GM20431 (cell line): ENCODE data around the gene TNNI3K.

ENCODE experiments used
- in situ Hi-C: fragments of 300-500 bp; cut with MseI, MboI; formaldehyde crosslinking; loops from one replicate; pipeline ENCODE4 v1.15.0; 2020; ENCODE audit warnings: low sequenced_read_pairs; ENCODE audit not compliant: unreplicated experiment

TNNI3K gene

DNA sequence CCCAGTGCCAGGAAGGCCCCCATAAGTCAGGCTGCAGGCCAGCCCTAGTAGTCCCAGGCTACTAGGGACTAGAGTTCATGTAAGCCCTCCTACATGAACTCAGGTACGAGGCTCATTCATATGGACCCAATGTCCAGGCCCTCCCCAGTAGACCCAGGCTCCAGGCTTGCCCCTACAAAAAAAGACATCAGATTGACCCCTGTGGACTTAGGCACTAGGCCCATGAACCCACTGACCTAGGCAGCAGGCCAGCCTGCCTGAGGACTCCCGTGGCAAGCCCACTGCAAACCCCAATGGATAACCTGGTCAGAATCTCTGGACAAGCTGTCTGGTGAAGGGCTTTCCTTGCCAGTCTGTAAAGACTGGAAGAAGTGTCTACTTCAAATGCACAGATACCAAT is 51.2 kb downstream of the TNNI3K start:
- in situ Hi-C loops, result no loop called here

GRCh38 chr1:74314438-74314837 is 79.3 kb downstream of the TNNI3K start:
- in situ Hi-C loops, result no loop called here

DNA sequence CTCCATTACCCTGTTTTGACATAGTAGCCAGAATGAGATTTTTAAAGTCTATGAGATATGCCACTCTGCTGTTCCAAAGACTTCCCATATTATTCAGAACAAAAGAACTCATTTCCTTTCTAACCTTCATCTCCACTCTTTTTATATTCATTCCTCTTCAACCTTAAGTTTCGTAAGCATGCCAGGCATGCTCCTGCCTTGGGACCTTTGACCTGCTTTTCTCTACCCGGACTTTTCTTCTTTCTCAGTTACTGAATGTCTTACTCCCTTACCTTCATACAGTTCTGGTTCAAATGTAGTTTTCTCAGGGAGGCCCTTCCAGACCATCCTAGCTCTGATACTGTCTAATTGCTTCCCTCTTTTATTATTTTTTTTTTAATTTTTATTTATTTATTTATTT is 81.1 kb downstream of the TNNI3K start:
- in situ Hi-C loops, result no loop called here

GRCh38 chr1:74317663-74318062 is 82.5 kb downstream of the TNNI3K start:
- in situ Hi-C loops, result no loop called here

DNA sequence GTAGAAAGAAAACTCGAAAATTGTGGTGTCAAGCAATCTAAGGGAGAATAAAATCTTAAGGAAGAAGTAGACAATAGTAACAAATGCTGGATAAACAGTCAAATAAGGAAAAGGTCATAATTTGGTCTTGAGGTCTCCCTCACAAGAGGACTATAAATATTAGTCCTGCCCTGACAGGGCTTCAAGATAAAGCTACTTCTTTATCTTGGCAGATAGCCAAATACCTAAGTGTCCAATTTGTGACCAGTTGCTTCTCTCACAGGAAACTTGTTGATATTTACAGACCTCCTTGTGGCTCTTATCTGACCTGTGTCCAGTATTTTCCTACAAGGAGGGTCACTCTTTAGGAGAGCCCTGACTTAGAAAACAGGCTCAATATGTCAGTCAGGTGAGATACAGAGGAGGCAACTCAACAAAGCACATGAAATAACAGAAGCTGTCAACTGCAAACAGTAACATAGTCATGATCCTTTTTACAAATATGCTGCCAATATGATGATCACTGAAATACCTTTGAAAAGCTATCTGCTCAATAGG is 88.8 kb downstream of the TNNI3K start:
- in situ Hi-C loops, result no loop called here

DNA sequence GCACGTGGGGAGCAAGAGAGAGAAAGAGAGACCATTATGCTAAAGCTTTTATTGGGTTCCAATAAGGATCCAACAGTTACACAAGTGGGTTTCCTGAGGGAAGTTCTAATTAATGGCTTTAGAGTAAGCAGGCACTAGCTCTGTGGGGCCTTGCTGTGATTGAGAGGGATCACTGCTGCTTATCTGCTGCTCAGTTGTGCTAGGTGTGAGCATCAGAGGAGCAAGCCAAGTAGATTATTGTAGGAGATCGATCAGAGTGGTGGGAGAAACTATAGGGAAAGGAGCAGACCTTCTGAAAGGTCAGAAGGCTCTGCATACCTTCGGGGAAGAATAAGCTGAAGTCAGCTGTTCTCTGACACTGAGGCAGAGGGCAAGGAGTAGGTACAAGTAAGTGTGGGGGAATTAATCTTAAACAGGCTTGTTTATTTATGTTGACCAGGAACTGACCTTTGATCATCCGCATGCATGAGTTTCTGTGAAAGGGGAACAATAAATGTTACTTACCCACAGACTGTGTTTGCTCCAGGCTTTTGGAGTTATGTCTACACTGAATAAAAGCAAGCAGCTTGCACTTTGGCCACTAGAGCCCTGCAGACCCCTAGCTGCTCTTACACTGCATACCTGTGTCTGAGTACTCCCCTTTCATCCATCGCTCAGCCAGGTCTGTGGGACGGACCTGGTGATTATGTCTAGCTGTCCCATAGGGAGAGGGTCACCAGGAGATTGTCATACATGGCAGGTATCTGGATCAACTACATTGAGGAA is 89.7 kb downstream of the TNNI3K start:
- in situ Hi-C loops, result no loop called here

DNA sequence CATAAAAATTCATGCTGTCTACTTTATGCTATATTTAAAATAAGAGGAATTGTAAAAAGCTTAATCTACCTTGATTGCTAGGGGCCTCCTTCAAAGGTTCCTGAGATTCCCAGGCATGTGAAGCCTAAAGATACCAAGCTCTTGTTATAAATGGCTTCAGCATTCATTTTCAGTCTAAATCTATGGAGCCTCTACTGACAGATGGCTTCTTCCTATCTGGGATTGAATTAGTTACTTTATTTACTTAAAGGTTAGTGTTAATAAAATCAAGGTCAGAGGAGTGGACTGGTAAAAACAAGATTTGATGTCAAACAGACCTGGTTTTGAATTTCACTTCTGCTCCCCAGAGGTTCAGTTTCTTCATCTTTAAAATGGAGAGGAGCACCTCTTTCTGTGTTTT is 93.7 kb downstream of the TNNI3K start:
- in situ Hi-C loops, result no loop called here

DNA sequence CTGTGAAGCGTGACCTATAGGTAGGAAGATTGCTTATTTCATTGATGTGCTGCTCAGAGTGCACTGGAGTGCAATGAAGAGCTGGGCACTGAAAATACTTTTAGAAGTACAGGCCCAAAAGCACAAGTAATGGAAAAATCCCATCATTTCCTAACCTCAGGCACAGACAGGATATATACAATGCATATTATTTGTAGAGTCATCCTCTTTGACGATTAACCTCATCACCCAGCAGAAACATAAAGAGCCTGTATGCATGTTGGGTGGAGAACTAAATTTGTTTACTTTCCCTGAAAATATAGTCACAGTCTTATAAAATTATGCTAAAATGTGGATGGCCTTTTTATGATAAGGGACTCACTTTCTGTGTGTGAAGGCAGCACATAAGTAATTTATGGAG is 98.1 kb downstream of the TNNI3K start:
- in situ Hi-C loops, result no loop called here

DNA sequence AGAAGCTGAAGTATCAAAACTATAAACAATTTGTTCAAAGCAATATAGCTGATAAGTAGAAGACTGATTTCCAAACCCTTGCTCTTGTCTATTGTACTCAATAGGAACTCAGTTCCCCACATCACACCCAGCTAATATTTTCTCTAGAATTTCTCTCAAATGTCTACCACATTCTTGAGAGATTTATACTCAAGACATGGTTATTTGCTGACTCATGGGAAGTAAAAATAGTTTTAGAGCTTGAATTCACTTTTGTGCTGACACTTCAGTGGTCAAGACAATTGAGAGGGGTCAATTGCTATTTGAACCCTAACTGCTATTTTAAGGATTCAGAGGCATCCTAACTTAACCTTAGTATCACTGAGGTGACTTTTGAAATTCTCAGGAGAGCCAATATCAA is 99.0 kb downstream of the TNNI3K start:
- in situ Hi-C loops, result no loop called here

DNA sequence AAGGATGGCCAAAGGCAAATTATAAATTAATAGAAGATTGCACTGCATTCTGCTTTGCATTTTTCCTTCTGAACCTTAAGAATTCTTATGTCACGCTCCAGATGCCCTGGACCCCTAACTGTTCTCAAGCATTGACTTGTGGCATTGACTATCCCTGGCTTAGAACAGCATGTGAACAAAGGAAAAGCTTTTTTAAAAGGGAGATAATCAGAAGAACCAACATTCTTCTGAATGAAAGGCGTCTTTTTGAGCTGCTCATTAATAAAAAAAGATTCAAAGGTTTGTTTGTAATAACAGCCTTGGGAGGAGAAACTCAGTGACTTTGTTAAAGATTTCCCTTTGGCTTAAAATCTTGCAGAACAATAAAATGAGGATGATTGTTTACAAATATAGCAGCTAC is 105.5 kb downstream of the TNNI3K start:
- in situ Hi-C loops, result no loop called here

GRCh38 chr1:74341702-74342339 is 106.6 kb downstream of the TNNI3K start:
- in situ Hi-C loops, result no loop called here

- in situ Hi-C loops, result no loop called here
Observed at GRCh38 chr1:74343216-74343615, 108.0 kb downstream of the TNNI3K start.

DNA sequence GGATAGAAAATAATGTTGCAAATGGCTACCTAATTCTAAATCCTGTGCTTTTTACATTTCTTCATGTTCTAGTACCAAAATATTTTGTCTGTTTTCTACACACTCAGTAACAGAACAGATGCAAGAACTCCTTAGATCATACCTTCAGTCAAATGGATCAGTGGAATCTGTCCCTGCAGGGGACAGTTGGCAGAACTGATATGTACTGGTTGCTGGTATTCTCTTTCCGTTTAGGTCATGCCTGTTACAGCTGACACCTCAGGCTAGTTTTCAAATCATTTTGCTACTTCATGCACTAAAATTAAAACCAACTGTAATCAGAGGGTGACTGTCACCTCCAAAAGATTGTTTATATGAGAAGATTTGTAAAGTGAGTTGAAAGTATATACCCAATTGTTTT is 109.2 kb downstream of the TNNI3K start:
- in situ Hi-C loops, result no loop called here

DNA sequence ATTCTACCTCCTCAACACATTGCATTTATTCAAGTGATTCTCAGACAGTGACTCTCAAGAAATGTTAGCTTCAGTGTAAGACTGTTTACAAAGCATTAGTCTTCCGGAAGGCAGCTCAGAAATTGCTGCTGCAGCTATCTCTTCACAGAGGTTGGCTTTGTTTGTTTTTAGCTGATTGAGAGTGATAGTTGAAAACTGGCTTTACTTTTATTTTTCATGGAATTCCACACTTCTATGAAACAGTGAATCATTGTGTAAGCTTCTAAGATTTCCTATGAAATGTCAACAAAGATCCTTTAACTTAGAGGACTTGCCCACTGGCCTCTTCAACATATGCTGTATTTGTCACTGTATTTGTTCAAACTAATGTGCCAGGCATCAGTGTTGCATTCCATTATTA is 121.3 kb downstream of the TNNI3K start:
- in situ Hi-C loops, result no loop called here

DNA sequence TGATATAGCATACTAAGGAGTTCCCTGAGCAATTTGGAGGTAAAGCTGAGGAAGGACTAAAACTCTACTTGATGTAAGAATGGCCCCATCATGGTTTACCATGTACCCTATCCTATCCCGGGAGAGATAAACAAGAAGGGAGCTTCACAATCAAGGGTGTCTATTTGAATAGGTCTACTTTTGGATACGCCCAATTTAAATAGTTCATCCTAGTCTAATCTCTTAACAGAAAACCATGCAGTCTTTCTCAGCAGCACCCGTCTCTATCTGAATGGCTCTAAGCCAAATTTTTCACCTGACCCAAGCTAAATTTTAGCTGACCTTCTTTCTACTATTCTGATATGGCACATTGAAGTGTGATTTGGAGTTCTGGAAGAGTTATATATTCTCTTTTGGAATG is 122.0 kb downstream of the TNNI3K start:
- in situ Hi-C loops, result no loop called here

DNA sequence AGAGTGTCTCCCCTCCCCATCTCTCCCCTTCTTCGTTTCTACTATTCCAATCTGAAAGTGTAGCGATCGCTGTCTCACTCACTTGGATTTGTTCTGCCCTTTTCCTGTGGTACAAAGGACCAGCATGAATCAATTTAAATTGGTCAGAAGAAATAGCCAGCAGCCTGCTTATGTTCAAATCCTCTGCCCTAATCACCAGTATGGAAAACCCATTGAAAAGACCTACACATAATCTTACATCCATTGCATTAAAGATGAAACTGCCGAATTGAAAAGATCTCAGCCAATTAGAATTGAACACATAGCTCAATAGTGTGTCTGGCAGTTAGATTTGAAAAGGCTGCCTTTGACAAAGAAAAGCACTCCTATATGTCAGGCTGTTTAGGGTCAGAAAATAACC is 122.6 kb downstream of the TNNI3K start:
- in situ Hi-C loops, result no loop called here

DNA sequence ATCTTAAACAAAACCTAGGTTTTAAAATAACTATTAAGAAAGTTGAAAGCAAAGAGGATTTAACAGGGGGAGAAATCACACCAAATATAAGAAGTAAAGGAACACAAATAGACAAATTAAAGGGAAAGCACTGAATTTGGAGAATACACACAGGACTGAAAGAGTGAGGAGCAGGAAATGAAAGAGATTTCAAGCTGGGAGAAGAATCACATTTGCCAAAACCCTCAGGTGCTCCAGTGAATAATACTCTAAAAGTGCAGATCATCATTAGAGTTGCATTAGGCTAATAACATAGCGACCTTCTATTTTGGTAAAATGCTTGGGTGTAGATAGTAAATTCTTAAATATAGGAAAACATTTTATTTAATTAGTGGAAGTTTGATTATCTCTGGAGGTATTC is 127.5 kb downstream of the TNNI3K start:
- in situ Hi-C loops, result no loop called here

- in situ Hi-C loops, result no loop called here
Observed at GRCh38 chr1:74363220-74363619, 128.0 kb downstream of the TNNI3K start.

DNA sequence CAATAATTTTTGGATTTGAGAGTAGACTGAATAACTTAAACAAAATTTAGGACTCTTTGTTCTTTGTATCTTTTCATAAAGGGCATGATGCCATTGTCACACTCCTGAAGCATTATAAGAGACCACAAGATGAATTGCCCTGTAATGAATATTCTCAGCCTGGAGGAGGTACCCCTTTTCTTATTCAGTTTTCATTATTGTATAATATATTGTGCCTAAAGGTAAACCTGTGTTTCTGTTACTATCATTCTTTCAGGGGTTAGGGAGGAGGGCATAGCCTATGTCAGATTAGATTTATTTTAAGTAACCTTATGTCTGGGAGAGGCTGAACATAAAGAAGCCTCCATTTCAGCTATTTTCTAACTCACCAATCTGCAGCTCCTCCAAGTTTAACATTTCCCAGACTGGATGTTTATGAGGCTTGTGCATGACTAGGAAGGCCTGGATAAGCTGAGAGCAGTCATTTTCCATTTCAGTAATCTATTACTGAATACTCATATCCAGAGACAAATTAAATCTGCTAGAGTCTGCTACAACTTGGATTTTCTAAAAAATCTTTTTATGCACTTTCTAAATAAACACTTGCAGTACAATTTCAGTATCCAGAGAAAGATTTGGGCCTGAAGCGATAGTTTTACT is 132.1 kb downstream of the TNNI3K start:
- in situ Hi-C loops, result no loop called here

GRCh38 chr1:74368335-74368734 is 133.1 kb downstream of the TNNI3K start:
- in situ Hi-C loops, result no loop called here

DNA sequence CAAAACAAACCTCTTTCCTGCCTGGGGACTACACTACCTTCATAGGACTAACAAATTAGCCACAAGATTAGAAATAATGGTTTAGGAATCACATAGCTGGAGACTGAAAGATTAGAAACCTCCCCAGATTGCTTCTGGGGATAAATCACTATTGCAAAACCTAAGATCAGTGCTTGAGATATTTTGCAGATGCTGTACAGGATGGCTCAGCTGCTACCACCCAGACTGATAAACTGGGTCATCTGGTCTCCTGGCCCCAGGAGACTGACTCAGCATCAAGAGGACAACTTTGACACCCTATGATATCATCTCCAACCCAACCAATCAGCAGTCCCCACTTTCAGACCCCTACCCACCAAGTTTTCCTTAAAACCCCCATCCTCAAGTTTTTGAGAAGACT is 140.2 kb downstream of the TNNI3K start:
- in situ Hi-C loops, result no loop called here
